ENCODE results near the gene ARHGAP10.
A peak's percentile ranks its signal among the peaks of the same experiment; 100 is the strongest.

ARHGAP10 gene

GRCh38 chr4:147975933-147976928, 244.3 kb downstream of the ARHGAP10 start:
- Mint-ChIP-seq H3K4me1 (peaks cover 4% of the 10 kb centered on the region), H3K36me3 (ENCODE audit: low read depth) (peaks cover 84% of the 10 kb centered on the region), H3K4me3 (no peak overlapping the region), H3K27ac (no peak overlapping the region), H3K27me3 (ENCODE audit: low read depth, poor library complexity) (no peaks in the 10 kb centered on the region), H3K9me3 (peaks cover 35% of the 10 kb centered on the region)
- no peak for TF ChIP-seq CTCF (IDR thresholded peaks at IDR 0.05)
- DNase-seq = no peak

GRCh38 chr4:147980586-147980985, 248.7 kb downstream of the ARHGAP10 start:
- Mint-ChIP-seq H3K27ac (no peak overlapping the region), H3K36me3 (ENCODE audit: low read depth) (peaks cover 61% of the 10 kb centered on the region), H3K4me1 (peaks cover 19% of the 10 kb centered on the region), H3K4me3 (no peak overlapping the region), H3K9me3 (peaks cover 35% of the 10 kb centered on the region), H3K27me3 (ENCODE audit: low read depth, poor library complexity) (no peaks in the 10 kb centered on the region)
- no peak for DNase-seq
- TF ChIP-seq CTCF (IDR thresholded peaks at IDR 0.05) = no peak

GRCh38 chr4:147981305-147981704, 249.4 kb downstream of the ARHGAP10 start:
- Mint-ChIP-seq H3K27me3 (ENCODE audit: low read depth, poor library complexity) (no peaks in the 10 kb centered on the region), H3K9me3 (peaks cover 35% of the 10 kb centered on the region), H3K4me3 (no peak overlapping the region), H3K36me3 (ENCODE audit: low read depth) (peaks cover 62% of the 10 kb centered on the region), H3K4me1 (peaks cover 26% of the 10 kb centered on the region), H3K27ac (no peak overlapping the region)
- DNase-seq = no peak
- TF ChIP-seq CTCF (IDR thresholded peaks at IDR 0.05) = no peak

- peaks cover 33% of the 10 kb centered on the region for H3K36me3 Mint-ChIP-seq (ENCODE audit: low read depth)
- no peak overlapping the region for H3K4me3 Mint-ChIP-seq
- H3K9me3 Mint-ChIP-seq = peaks cover 13% of the 10 kb centered on the region
- H3K27me3 Mint-ChIP-seq (ENCODE audit: low read depth, poor library complexity) = no peaks in the 10 kb centered on the region
- peak; percentile 43 for DNase-seq
- peaks cover 47% of the 10 kb centered on the region for H3K4me1 Mint-ChIP-seq
- H3K27ac Mint-ChIP-seq = no peak overlapping the region
- peak; percentile 63 for TF ChIP-seq CTCF (IDR thresholded peaks at IDR 0.05)
Measured at GRCh38 chr4:147984065-147984777, 252.3 kb downstream of the ARHGAP10 start.

GRCh38 chr4:147984778-147985138, 252.9 kb downstream of the ARHGAP10 start:
- no peak for DNase-seq
- H3K27ac Mint-ChIP-seq = no peak overlapping the region
- peaks cover 47% of the 10 kb centered on the region for H3K4me1 Mint-ChIP-seq
- H3K27me3 Mint-ChIP-seq (ENCODE audit: low read depth, poor library complexity) = no peaks in the 10 kb centered on the region
- H3K9me3 Mint-ChIP-seq = peaks cover 10% of the 10 kb centered on the region
- TF ChIP-seq CTCF (IDR thresholded peaks at IDR 0.05) = no peak
- peaks cover 30% of the 10 kb centered on the region for H3K36me3 Mint-ChIP-seq (ENCODE audit: low read depth)
- H3K4me3 Mint-ChIP-seq = no peak overlapping the region

All from nephron progenitor cell (in vitro differentiated cells).